H9 (cell line): ENCODE measurements around the gene ABHD4. TPM values are rescaled to one million over a fixed set of nuclear protein-coding genes. Genes with fewer than 3 reads are reported as not detected.

ENCODE experiments used
- DNase-seq: peaks from one replicate; pipeline ENCODE4 v3.0.0-alpha.2; 2017
- H2AFZ ChIP-seq: one replicate; pipeline ENCODE4 v1.6.1; 2013; ENCODE audit warnings: mild to moderate bottlenecking, low read length, control low read depth, moderate library complexity
- H2AK5ac ChIP-seq: 2 replicates; pipeline ENCODE4 v1.6.1; 2013; ENCODE audit warnings: low read length, control low read depth, mixed read lengths; ENCODE audit not compliant: insufficient read length
- H2BK120ac ChIP-seq: one replicate; pipeline ENCODE4 v1.6.1; 2013; ENCODE audit warnings: low read depth, mild to moderate bottlenecking, low read length, control low read depth, inconsistent platforms; ENCODE audit not compliant: poor library complexity, severe bottlenecking
- H2BK12ac ChIP-seq: 2 replicates; pipeline ENCODE4 v1.6.1; 2013; ENCODE audit warnings: low read length, control low read depth, mixed read lengths, low read depth; ENCODE audit not compliant: insufficient read length
- H2BK15ac ChIP-seq: 2 replicates; pipeline ENCODE4 v1.6.1; 2013; ENCODE audit warnings: low read depth, low read length, control low read depth
- H2BK20ac ChIP-seq: one replicate; pipeline ENCODE4 v1.6.1; 2013; ENCODE audit warnings: low read depth, mild to moderate bottlenecking, low read length, control low read depth, inconsistent platforms; ENCODE audit not compliant: poor library complexity, severe bottlenecking
- H2BK5ac ChIP-seq: 2 replicates; pipeline ENCODE4 v1.6.1; 2013; ENCODE audit warnings: low read length, control low read depth, mixed read lengths; ENCODE audit not compliant: insufficient read length
- H3K14ac ChIP-seq: 2 replicates; pipeline ENCODE4 v1.6.1; 2013; ENCODE audit warnings: low read length, control low read depth; ENCODE audit not compliant: insufficient read depth
- H3K18ac ChIP-seq: 2 replicates; pipeline ENCODE4 v1.6.1; 2013; ENCODE audit warnings: low read depth, mild to moderate bottlenecking, mixed read lengths, low read length, control low read depth; ENCODE audit not compliant: insufficient read length
- H3K23ac ChIP-seq: 2 replicates; pipeline ENCODE4 v1.6.1; 2013; ENCODE audit warnings: low read length, control low read depth, mixed read lengths, low read depth; ENCODE audit not compliant: insufficient read length
- H3K23me2 ChIP-seq: 2 replicates; pipeline ENCODE4 v1.6.1; 2013; ENCODE audit warnings: low read depth, mild to moderate bottlenecking, mixed read lengths, low read length, control low read depth; ENCODE audit not compliant: insufficient read length, poor library complexity, severe bottlenecking
- H3K27ac ChIP-seq: 2 replicates; pipeline ENCODE4 v1.5.1; 2013; ENCODE audit warnings: low read length, control low read depth, mixed read lengths, low read depth; ENCODE audit not compliant: insufficient read length
- H3K27me3 ChIP-seq: 2 replicates; pipeline ENCODE4 v1.6.1; 2013; ENCODE audit warnings: low read length, control low read depth, inconsistent platforms; ENCODE audit not compliant: insufficient read depth
- H3K4ac ChIP-seq: 2 replicates; pipeline ENCODE4 v1.6.1; 2013; ENCODE audit warnings: low read depth, mild to moderate bottlenecking, control low read depth, inconsistent platforms, low read length, moderate library complexity
- H3K4me1 ChIP-seq: 2 replicates; pipeline ENCODE4 v1.6.1; 2013; ENCODE audit warnings: low read length, control low read depth, inconsistent platforms; ENCODE audit not compliant: insufficient read depth
- H3K4me2 ChIP-seq: 2 replicates; pipeline ENCODE4 v1.6.1; 2013; ENCODE audit warnings: low read length, control low read depth, mixed read lengths; ENCODE audit not compliant: insufficient read length, insufficient read depth
- H3K56ac ChIP-seq: 2 replicates; pipeline ENCODE4 v1.6.1; 2013; ENCODE audit warnings: low read depth, mild to moderate bottlenecking, mixed read lengths, low read length, control low read depth; ENCODE audit not compliant: insufficient read length
- H3K79me1 ChIP-seq: 2 replicates; pipeline ENCODE4 v1.6.1; 2013; ENCODE audit warnings: low read depth, mild to moderate bottlenecking, moderate library complexity, low read length, control low read depth, inconsistent platforms; ENCODE audit not compliant: insufficient read depth, poor library complexity, severe bottlenecking
- H3K79me2 ChIP-seq: 2 replicates; pipeline ENCODE4 v1.6.1; 2013; ENCODE audit warnings: low read length, control low read depth, inconsistent platforms; ENCODE audit not compliant: insufficient read depth
- H3K9ac ChIP-seq: 2 replicates; pipeline ENCODE4 v1.6.1; 2013; ENCODE audit warnings: low read length, control low read depth, mixed read lengths; ENCODE audit not compliant: insufficient read length; ENCODE audit errors: extremely low read depth
- H3K9me3 ChIP-seq: one replicate; pipeline ENCODE4 v1.6.1; 2013; ENCODE audit warnings: low read depth, low read length, inconsistent platforms; ENCODE audit not compliant: control insufficient read depth
- H3T11ph ChIP-seq: one replicate; pipeline ENCODE4 v1.6.1; 2013; ENCODE audit warnings: mild to moderate bottlenecking, low read length, control low read depth, inconsistent platforms
- H4K20me1 ChIP-seq: one replicate; pipeline ENCODE4 v1.6.1; 2013; ENCODE audit not compliant: control insufficient read depth, insufficient read length, insufficient read depth
- H4K5ac ChIP-seq: 2 replicates; pipeline ENCODE4 v1.6.1; 2013; ENCODE audit warnings: low read depth, mild to moderate bottlenecking, mixed read lengths, low read length, control low read depth; ENCODE audit not compliant: insufficient read length
- H4K8ac ChIP-seq: replicated peaks from 2 replicates; pipeline ENCODE4 v1.6.1; 2013; ENCODE audit warnings: low read length, control low read depth, mixed read lengths, low read depth; ENCODE audit not compliant: insufficient read length
- H4K91ac ChIP-seq: 2 replicates; pipeline ENCODE4 v1.6.1; 2013; ENCODE audit warnings: low read depth, mild to moderate bottlenecking, moderate library complexity, mixed read lengths, low read length, control low read depth; ENCODE audit not compliant: insufficient read length
- H3K27ac Mint-ChIP-seq, 3 experiments: 2 replicates in 2 of 3; 3 replicates in 1 of 3; pipeline ENCODE4 v1.8.0; 2020 to 2021; ENCODE audit warnings: mixed read lengths in 3 of 3, mild to moderate bottlenecking in 1 of 3, moderate library complexity in 1 of 3
- H3K27me3 Mint-ChIP-seq: 2 replicates; pipeline ENCODE4 v1.8.0; 2021; ENCODE audit warnings: low read depth, mild to moderate bottlenecking, moderate library complexity, mixed read lengths
- H3K36me3 Mint-ChIP-seq, 3 experiments: 2 replicates in 2 of 3; 3 replicates in 1 of 3; pipeline ENCODE4 v1.8.0; 2020 to 2021; ENCODE audit warnings: low read depth in 3 of 3, mixed read lengths in 3 of 3; ENCODE audit not compliant: insufficient read depth in 1 of 3
- H3K4me1 Mint-ChIP-seq, 2 experiments: 2 replicates each; pipeline ENCODE4 v1.8.0; 2020; ENCODE audit warnings: mixed read lengths in 2 of 2
- H3K4me3 Mint-ChIP-seq, 2 experiments: 2 replicates in 1 of 2; 3 replicates in 1 of 2; pipeline ENCODE4 v1.8.0; 2020 to 2021; ENCODE audit warnings: mild to moderate bottlenecking in 2 of 2, mixed read lengths in 2 of 2, moderate library complexity in 1 of 2
- H3K9me3 Mint-ChIP-seq, 2 experiments: 2 replicates in 1 of 2; 3 replicates in 1 of 2; pipeline ENCODE4 v1.8.0; 2020; ENCODE audit warnings: mild to moderate bottlenecking in 2 of 2, mixed read lengths in 2 of 2, moderate library complexity in 1 of 2
- WGBS: extraction: QIAGEN DNeasy Blood & Tissue Kit; methylation state at CpG from one replicate; pipeline ENCODE4 v1.1.7; 2013; ENCODE audit warnings: missing lambda C conversion rate, low lambda C conversion rate, mixed read lengths; ENCODE audit not compliant: insufficient read length; ENCODE audit errors: extremely low coverage; 5-methylcytosine and 5-hydroxymethylcytosine counted together
- total RNA-seq: library from RNA; stranded (reverse); gene quantifications from 2 replicates; pipeline ENCODE4 v1.2.1, GENCODE V29; 2021
- TF ChIP-seq, protein P1 (sequence below): fragments of 200-600 bp; sonication (generic); conservative IDR thresholded peaks from 3 replicates; pipeline ENCODE4 v1.8.0; 2021; ENCODE audit warnings: antibody characterized with exemption, mild to moderate bottlenecking

ABHD4 gene
- total RNA-seq, 1 experiment from 2014 or later = 21.8 TPM

DNA sequence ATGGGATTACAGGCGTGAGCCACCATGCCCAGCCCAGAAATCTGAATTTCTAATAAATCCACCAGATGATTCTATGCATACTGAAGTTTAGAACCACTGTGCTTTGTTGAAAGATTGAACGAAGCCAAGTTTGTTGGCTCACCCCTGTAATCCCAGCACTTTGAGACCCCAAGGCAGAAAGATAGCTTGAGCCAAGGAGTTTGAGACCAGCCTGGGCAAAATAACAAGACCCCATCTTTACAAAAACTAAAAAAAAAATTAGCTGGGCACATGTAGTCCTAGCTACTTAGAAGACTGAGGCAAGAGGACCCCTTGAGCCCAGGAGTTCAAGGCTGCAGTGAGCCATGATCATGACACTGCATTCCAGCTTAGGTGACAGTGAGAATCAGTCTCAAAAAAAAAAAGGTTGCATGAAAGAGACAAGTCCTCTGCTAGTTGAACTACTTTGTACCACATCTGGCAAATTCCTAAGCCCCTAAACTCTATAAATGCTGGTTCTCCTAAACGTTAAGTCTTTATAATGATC, 1.7 kb upstream of the ABHD4 start:
- TF ChIP-seq, protein P1, sequence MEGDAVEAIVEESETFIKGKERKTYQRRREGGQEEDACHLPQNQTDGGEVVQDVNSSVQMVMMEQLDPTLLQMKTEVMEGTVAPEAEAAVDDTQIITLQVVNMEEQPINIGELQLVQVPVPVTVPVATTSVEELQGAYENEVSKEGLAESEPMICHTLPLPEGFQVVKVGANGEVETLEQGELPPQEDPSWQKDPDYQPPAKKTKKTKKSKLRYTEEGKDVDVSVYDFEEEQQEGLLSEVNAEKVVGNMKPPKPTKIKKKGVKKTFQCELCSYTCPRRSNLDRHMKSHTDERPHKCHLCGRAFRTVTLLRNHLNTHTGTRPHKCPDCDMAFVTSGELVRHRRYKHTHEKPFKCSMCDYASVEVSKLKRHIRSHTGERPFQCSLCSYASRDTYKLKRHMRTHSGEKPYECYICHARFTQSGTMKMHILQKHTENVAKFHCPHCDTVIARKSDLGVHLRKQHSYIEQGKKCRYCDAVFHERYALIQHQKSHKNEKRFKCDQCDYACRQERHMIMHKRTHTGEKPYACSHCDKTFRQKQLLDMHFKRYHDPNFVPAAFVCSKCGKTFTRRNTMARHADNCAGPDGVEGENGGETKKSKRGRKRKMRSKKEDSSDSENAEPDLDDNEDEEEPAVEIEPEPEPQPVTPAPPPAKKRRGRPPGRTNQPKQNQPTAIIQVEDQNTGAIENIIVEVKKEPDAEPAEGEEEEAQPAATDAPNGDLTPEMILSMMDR = no peak
- Histone ChIP-seq H2BK20ac (no peak overlapping the region), H3K27ac (no peak overlapping the region), H3K4me1 (peaks cover 3% of the 10 kb centered on the region; the same call in 1 of the 2 replicates), H3K23ac (no peak overlapping the region), H3K4ac (no peak overlapping the region), H3K79me2 (no peaks in the 10 kb centered on the region), H2BK12ac (no peak overlapping the region), H3T11ph (no peak overlapping the region), H3K9me3 (no peaks in the 10 kb centered on the region), H4K5ac (no peak overlapping the region), H2AFZ (no peak overlapping the region), H3K56ac (no peak overlapping the region), H2AK5ac (no peak overlapping the region), H2BK15ac (no peak overlapping the region), H4K8ac (no peak overlapping the region), H3K27me3 (no peaks in the 10 kb centered on the region), H2BK5ac (no peak overlapping the region), H4K91ac (no peak overlapping the region), H3K79me1 (no peaks in the 10 kb centered on the region), H3K18ac (no peak overlapping the region), H4K20me1 (no peaks in the 10 kb centered on the region), H2BK120ac (no peak overlapping the region), H3K9ac (no peak overlapping the region), H3K14ac (no peak overlapping the region), H3K4me2 (no peak overlapping the region), H3K23me2 (peaks cover 9% of the 10 kb centered on the region)
- Mint-ChIP-seq H3K9me3 (no peaks in the 10 kb centered on the region; a peak in 1 of 5 replicates), H3K4me3 (no peak overlapping the region), H3K27me3 (peaks cover 1% of the 10 kb centered on the region; the same call in 1 of the 2 replicates), H3K4me1 (peaks cover 26 to 33% of the 10 kb centered on the region in 2 experiments), H3K36me3 (no peaks in the 10 kb centered on the region; a peak in 1 of 7 replicates), H3K27ac (peak overlapping the region in 1 of 3 experiments; percentile 78; a peak in 2 of 7 replicates)
- no peak for DNase-seq
- WGBS = no CpG with 5 or more reads among the region's 3 CpGs
